ENCODE data around the gene MFF. TPM values are rescaled to one million over a fixed set of nuclear protein-coding genes. Genes with fewer than 3 reads are reported as not detected.

The MFF gene
- polyA plus RNA-seq, 4 donors = 68.8 to 86.6 (median 80.9) TPM

- 82 to 90% (median 89%) methylated on average over 2 of the region's 2 CpGs for WGBS, 3 donors
- Histone ChIP-seq H3K9me3 (ENCODE audit: control insufficient read depth in 2 of 2, insufficient read depth in 1 of 2, low read depth in 1 of 2, low read length in 1 of 2) (no peaks in the 10 kb centered on the region), H3K36me3 (ENCODE audit: control insufficient read depth in 3 of 3, insufficient read depth in 2 of 3, low read depth in 1 of 3, low read length in 3 of 3) (peaks cover 3 to 20% (median 8%) of the 10 kb centered on the region in 3 donors), H3K4me3 (ENCODE audit: low read depth in 1 of 3, low read length in 3 of 3) (no peak overlapping the region), H3K27ac (ENCODE audit: low read depth in 1 of 3, low read length in 2 of 3) (no peak overlapping the region), H3K4me1 (ENCODE audit: control insufficient read depth in 3 of 3, insufficient read depth in 2 of 3, low read depth in 1 of 3, low read length in 2 of 3) (peaks cover 0 to 3% (median 0%) of the 10 kb centered on the region in 3 donors), H3K27me3 (ENCODE audit: control insufficient read depth in 3 of 3, insufficient read depth in 3 of 3, low read length in 3 of 3) (no peaks in the 10 kb centered on the region)
- no peak for FAIRE-seq
- peak in 1 of 2 donors; percentile 36 for DNase-seq
Measured at GRCh38 chr2:227339098-227339599, 14.1 kb downstream of the MFF start.

GRCh38 chr2:227340106-227340505 is 15.1 kb downstream of the MFF start:
- H3K4me1 ChIP-seq (ENCODE audit: control insufficient read depth in 3 of 3, insufficient read depth in 2 of 3, low read depth in 1 of 3, low read length in 2 of 3) = peaks cover 0 to 3% (median 0%) of the 10 kb centered on the region in 3 donors
- no peaks in the 10 kb centered on the region for H3K27me3 ChIP-seq (ENCODE audit: control insufficient read depth in 3 of 3, insufficient read depth in 3 of 3, low read length in 3 of 3)
- H3K36me3 ChIP-seq (ENCODE audit: control insufficient read depth in 3 of 3, insufficient read depth in 2 of 3, low read depth in 1 of 3, low read length in 3 of 3) = peaks cover 3 to 17% (median 4%) of the 10 kb centered on the region in 3 donors
- FAIRE-seq = no peak
- no peak for DNase-seq
- no peak overlapping the region for H3K4me3 ChIP-seq (ENCODE audit: low read depth in 1 of 3, low read length in 3 of 3)
- H3K9me3 ChIP-seq (ENCODE audit: control insufficient read depth in 2 of 2, insufficient read depth in 1 of 2, low read depth in 1 of 2, low read length in 1 of 2) = no peaks in the 10 kb centered on the region
- WGBS, 3 donors = 73 to 79% (median 78%) methylated on average over 6 of the region's 6 CpGs
- H3K27ac ChIP-seq (ENCODE audit: low read depth in 1 of 3, low read length in 2 of 3) = no peak overlapping the region

GRCh38 chr2:227341553-227341952 is 16.5 kb downstream of the MFF start:
- DNase-seq (no peak), FAIRE-seq (no peak)
- Histone ChIP-seq H3K9me3 (ENCODE audit: control insufficient read depth in 2 of 2, insufficient read depth in 1 of 2, low read depth in 1 of 2, low read length in 1 of 2) (no peaks in the 10 kb centered on the region), H3K36me3 (ENCODE audit: control insufficient read depth in 3 of 3, insufficient read depth in 2 of 3, low read depth in 1 of 3, low read length in 3 of 3) (peaks cover 3 to 11% (median 4%) of the 10 kb centered on the region in 3 donors), H3K27ac (ENCODE audit: low read depth in 1 of 3, low read length in 2 of 3) (no peak overlapping the region), H3K4me3 (ENCODE audit: low read depth in 1 of 3, low read length in 3 of 3) (no peak overlapping the region), H3K4me1 (ENCODE audit: control insufficient read depth in 3 of 3, insufficient read depth in 2 of 3, low read depth in 1 of 3, low read length in 2 of 3) (peaks cover 0 to 3% (median 0%) of the 10 kb centered on the region in 3 donors), H3K27me3 (ENCODE audit: control insufficient read depth in 3 of 3, insufficient read depth in 3 of 3, low read length in 3 of 3) (no peaks in the 10 kb centered on the region)
- WGBS, 3 donors = 87 to 95% (median 91%) methylated on average over 2 of the region's 2 CpGs

GRCh38 chr2:227344231-227344630 is 19.2 kb downstream of the MFF start:
- Histone ChIP-seq H3K27me3 (ENCODE audit: control insufficient read depth in 3 of 3, insufficient read depth in 3 of 3, low read length in 3 of 3) (no peaks in the 10 kb centered on the region), H3K27ac (ENCODE audit: low read depth in 1 of 3, low read length in 2 of 3) (no peak overlapping the region), H3K36me3 (ENCODE audit: control insufficient read depth in 3 of 3, insufficient read depth in 2 of 3, low read depth in 1 of 3, low read length in 3 of 3) (peaks cover 6 to 11% (median 8%) of the 10 kb centered on the region in 3 donors), H3K4me1 (ENCODE audit: control insufficient read depth in 3 of 3, insufficient read depth in 2 of 3, low read depth in 1 of 3, low read length in 2 of 3) (no peaks in the 10 kb centered on the region), H3K4me3 (ENCODE audit: low read depth in 1 of 3, low read length in 3 of 3) (no peak overlapping the region), H3K9me3 (ENCODE audit: control insufficient read depth in 2 of 2, insufficient read depth in 1 of 2, low read depth in 1 of 2, low read length in 1 of 2) (no peaks in the 10 kb centered on the region)
- WGBS, 3 donors = 70 to 81% (median 79%) methylated on average over 2 of the region's 2 CpGs
- DNase-seq (no peak), FAIRE-seq (no peak)

GRCh38 chr2:227347117-227347516 is 22.1 kb downstream of the MFF start:
- FAIRE-seq = no peak
- WGBS, 3 donors = 74 to 82% (median 77%) methylated on average over 7 of the region's 7 CpGs
- H3K4me1 ChIP-seq (ENCODE audit: control insufficient read depth in 3 of 3, insufficient read depth in 2 of 3, low read depth in 1 of 3, low read length in 2 of 3) = no peaks in the 10 kb centered on the region
- H3K4me3 ChIP-seq (ENCODE audit: low read depth in 1 of 3, low read length in 3 of 3) = no peak overlapping the region
- H3K27ac ChIP-seq (ENCODE audit: low read depth in 1 of 3, low read length in 2 of 3) = no peak overlapping the region
- no peak for DNase-seq
- H3K36me3 ChIP-seq (ENCODE audit: control insufficient read depth in 3 of 3, insufficient read depth in 2 of 3, low read depth in 1 of 3, low read length in 3 of 3) = peaks cover 2 to 9% (median 8%) of the 10 kb centered on the region in 3 donors
- no peaks in the 10 kb centered on the region for H3K9me3 ChIP-seq (ENCODE audit: control insufficient read depth in 2 of 2, insufficient read depth in 1 of 2, low read depth in 1 of 2, low read length in 1 of 2)
- no peaks in the 10 kb centered on the region for H3K27me3 ChIP-seq (ENCODE audit: control insufficient read depth in 3 of 3, insufficient read depth in 3 of 3, low read length in 3 of 3)

GRCh38 chr2:227348324-227348723 is 23.3 kb downstream of the MFF start:
- no peak for FAIRE-seq
- no peak overlapping the region for H3K27ac ChIP-seq (ENCODE audit: low read depth in 1 of 3, low read length in 2 of 3)

GRCh38 chr2:227349989-227350612 is 25.1 kb downstream of the MFF start:
- 66 to 86% (median 79%) methylated on average over 7 of the region's 7 CpGs for whole genome bisulfite sequencing, 3 donors
- Histone ChIP-seq H3K36me3 (ENCODE audit: control insufficient read depth in 3 of 3, insufficient read depth in 2 of 3, low read depth in 1 of 3, low read length in 3 of 3) (peaks cover 2 to 8% (median 7%) of the 10 kb centered on the region in 3 donors), H3K4me1 (ENCODE audit: control insufficient read depth in 3 of 3, insufficient read depth in 2 of 3, low read depth in 1 of 3, low read length in 2 of 3) (no peaks in the 10 kb centered on the region), H3K27ac (ENCODE audit: low read depth in 1 of 3, low read length in 2 of 3) (no peak overlapping the region), H3K9me3 (ENCODE audit: control insufficient read depth in 2 of 2, insufficient read depth in 1 of 2, low read depth in 1 of 2, low read length in 1 of 2) (no peaks in the 10 kb centered on the region), H3K27me3 (ENCODE audit: control insufficient read depth in 3 of 3, insufficient read depth in 3 of 3, low read length in 3 of 3) (no peaks in the 10 kb centered on the region), H3K4me3 (ENCODE audit: low read depth in 1 of 3, low read length in 3 of 3) (no peak overlapping the region)
- DNase-seq (no peak), FAIRE-seq (no peak)

More at GRCh38 chr2:227348324-227348723, 23.3 kb downstream of the MFF start:
- Histone ChIP-seq H3K4me3 (ENCODE audit: low read depth in 1 of 3, low read length in 3 of 3) (no peak overlapping the region), H3K9me3 (ENCODE audit: control insufficient read depth in 2 of 2, insufficient read depth in 1 of 2, low read depth in 1 of 2, low read length in 1 of 2) (no peaks in the 10 kb centered on the region), H3K27me3 (ENCODE audit: control insufficient read depth in 3 of 3, insufficient read depth in 3 of 3, low read length in 3 of 3) (no peaks in the 10 kb centered on the region), H3K36me3 (ENCODE audit: control insufficient read depth in 3 of 3, insufficient read depth in 2 of 3, low read depth in 1 of 3, low read length in 3 of 3) (peaks cover 2 to 11% (median 9%) of the 10 kb centered on the region in 3 donors), H3K4me1 (ENCODE audit: control insufficient read depth in 3 of 3, insufficient read depth in 2 of 3, low read depth in 1 of 3, low read length in 2 of 3) (no peaks in the 10 kb centered on the region)
- no peak for DNase-seq
- WGBS, 3 donors = 90 to 100% (median 96%) methylated on average over 2 of the region's 2 CpGs

- Histone ChIP-seq H3K36me3 (ENCODE audit: control insufficient read depth in 3 of 3, insufficient read depth in 2 of 3, low read depth in 1 of 3, low read length in 3 of 3) (peaks cover 7 to 10% (median 10%) of the 10 kb centered on the region in 3 donors), H3K4me1 (ENCODE audit: control insufficient read depth in 3 of 3, insufficient read depth in 2 of 3, low read depth in 1 of 3, low read length in 2 of 3) (no peaks in the 10 kb centered on the region), H3K27ac (ENCODE audit: low read depth in 1 of 3, low read length in 2 of 3) (no peak overlapping the region), H3K27me3 (ENCODE audit: control insufficient read depth in 3 of 3, insufficient read depth in 3 of 3, low read length in 3 of 3) (no peaks in the 10 kb centered on the region), H3K9me3 (ENCODE audit: control insufficient read depth in 2 of 2, insufficient read depth in 1 of 2, low read depth in 1 of 2, low read length in 1 of 2) (no peaks in the 10 kb centered on the region), H3K4me3 (ENCODE audit: low read depth in 1 of 3, low read length in 3 of 3) (no peak overlapping the region)
- FAIRE-seq (no peak), DNase-seq (no peak)
- 65 to 69% (median 68%) methylated on average over 4 of the region's 4 CpGs for whole genome bisulfite sequencing, 3 donors
Measured at GRCh38 chr2:227351639-227352038, 26.6 kb downstream of the MFF start.

Data from small intestine (tissue), 7 donors.